ENCODE results near the gene SOAT1. TPM values are rescaled to one million over a fixed set of nuclear protein-coding genes. Genes with fewer than 3 reads are reported as not detected.
A peak's percentile ranks its signal among the peaks of the same experiment; 100 is the strongest.
"Not testable (repeated sequence)": the region's sequence is repeated elsewhere in the genome, so short reads cannot be mapped to it uniquely, and the experiment has no call there.

Gene SOAT1
- total and polyA plus RNA-seq, 5 donors from 2014 or later: 40.7 to 118 (median 75.0) TPM

DNA sequence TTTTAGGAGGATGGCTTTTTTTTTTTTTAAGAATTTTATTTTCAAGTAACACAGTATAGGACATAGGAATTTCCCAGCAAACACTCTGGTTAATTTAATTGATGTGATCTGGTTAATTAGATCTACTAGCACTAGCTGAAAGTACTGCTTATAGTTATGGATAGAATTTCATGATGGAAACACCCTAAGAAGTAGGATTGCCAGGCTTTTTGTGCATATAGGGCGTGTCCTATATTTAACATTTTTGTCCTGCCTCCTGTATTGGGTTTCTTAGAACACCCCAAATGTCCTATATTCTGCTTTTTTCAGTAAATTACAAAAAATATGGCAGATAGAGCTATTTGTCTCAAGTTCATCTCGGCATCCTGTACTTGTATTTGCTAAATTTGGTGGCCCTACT is 58.6 kb downstream of the SOAT1 start:
- peaks cover 2 to 14% (median 3%) of the 10 kb centered on the region in 4 donors for H3K4me1 Mint-ChIP-seq
- no peaks in the 10 kb centered on the region for H3K27me3 Mint-ChIP-seq
- no peak overlapping the region for H3K27ac ChIP-seq (ENCODE audit: insufficient read depth, low read length, poor library complexity, severe bottlenecking)
- H3K9me3 Mint-ChIP-seq: no peaks in the 10 kb centered on the region
- ATAC-seq (ENCODE audit: low read depth in 2 of 2) (no peak), DNase-seq (no peak)
- peaks cover 59% of the 10 kb centered on the region for H3K36me3 Mint-ChIP-seq
- no peaks in the 10 kb centered on the region for H3K9me3 ChIP-seq (ENCODE audit: control insufficient read depth in 2 of 2, low read length in 2 of 2)
- peaks cover 60% of the 10 kb centered on the region for H3K36me3 ChIP-seq (ENCODE audit: control insufficient read depth, insufficient read depth, low read length)
- H3K27ac Mint-ChIP-seq: peak overlapping the region in 1 of 3 donors; percentile 39
- H3K4me3 Mint-ChIP-seq: no peak overlapping the region
- no peaks in the 10 kb centered on the region for H3K27me3 ChIP-seq (ENCODE audit: control insufficient read depth, insufficient read depth, low read length)
- H3K4me1 ChIP-seq (ENCODE audit: control insufficient read depth, insufficient read depth, low read length, poor library complexity, severe bottlenecking): no peaks in the 10 kb centered on the region
- no peak overlapping the region for H3K4me3 ChIP-seq (ENCODE audit: low read depth, low read length)

DNA sequence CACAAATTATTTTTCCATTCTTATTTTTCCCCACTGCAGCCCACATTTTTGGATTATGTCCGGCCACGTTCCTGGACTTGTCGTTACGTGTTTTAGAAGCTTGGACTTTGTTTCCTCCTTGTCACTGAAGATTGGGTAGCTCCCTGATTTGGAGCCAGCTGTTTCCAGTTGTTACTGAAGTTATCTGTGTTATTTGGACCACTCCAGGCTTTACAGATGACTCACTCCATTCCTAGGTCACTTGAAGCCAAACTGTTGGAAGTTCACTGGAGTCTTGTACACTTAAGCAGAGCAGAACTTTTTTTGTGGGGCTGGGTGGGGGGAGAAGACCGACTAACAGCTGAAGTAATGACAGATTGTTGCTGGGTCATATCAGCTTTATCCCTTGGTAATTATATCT is 59.9 kb downstream of the SOAT1 start:
- peak overlapping the region in 1 of 3 donors; percentile 64 for H3K27ac Mint-ChIP-seq
- Histone ChIP-seq H3K9me3 (ENCODE audit: control insufficient read depth in 2 of 2, low read length in 2 of 2) (no peaks in the 10 kb centered on the region), H3K27ac (ENCODE audit: insufficient read depth, low read length, poor library complexity, severe bottlenecking) (no peak overlapping the region), H3K27me3 (ENCODE audit: control insufficient read depth, insufficient read depth, low read length) (no peaks in the 10 kb centered on the region), H3K36me3 (ENCODE audit: control insufficient read depth, insufficient read depth, low read length) (peaks cover 50% of the 10 kb centered on the region), H3K4me1 (ENCODE audit: control insufficient read depth, insufficient read depth, low read length, poor library complexity, severe bottlenecking) (no peaks in the 10 kb centered on the region), H3K4me3 (ENCODE audit: low read depth, low read length) (no peak overlapping the region)
- no peaks in the 10 kb centered on the region for H3K27me3 Mint-ChIP-seq
- no peaks in the 10 kb centered on the region for H3K9me3 Mint-ChIP-seq
- DNase-seq (no peak), ATAC-seq (ENCODE audit: low read depth in 2 of 2) (no peak)
- H3K4me1 Mint-ChIP-seq: peaks cover 3 to 14% (median 4%) of the 10 kb centered on the region in 4 donors
- H3K4me3 Mint-ChIP-seq: no peak overlapping the region
- H3K36me3 Mint-ChIP-seq: peaks cover 47% of the 10 kb centered on the region

DNA sequence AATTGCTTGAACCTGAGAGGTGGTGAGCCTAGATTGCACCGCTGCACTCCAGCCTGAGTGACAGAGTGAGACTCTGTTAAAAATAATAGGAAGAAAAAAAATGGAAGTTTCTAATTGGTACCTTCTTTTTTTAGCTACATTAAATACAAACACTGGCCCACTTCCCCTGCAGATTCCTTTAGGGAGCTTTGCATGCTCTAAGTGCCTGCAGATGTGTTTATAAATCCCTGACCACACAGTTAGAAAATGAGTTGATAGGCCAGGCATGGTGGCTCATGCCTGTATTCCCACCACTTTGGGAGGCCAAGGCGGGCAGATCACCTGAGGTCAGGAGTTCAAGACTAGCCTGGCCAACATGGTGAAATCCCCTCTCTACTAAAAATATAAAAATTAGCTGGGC is 68.0 kb downstream of the SOAT1 start:
- not testable (repeated sequence) for H3K9me3 Mint-ChIP-seq; DNase-seq; H3K27me3 ChIP-seq (ENCODE audit: control insufficient read depth, insufficient read depth, low read length); H3K4me1 ChIP-seq (ENCODE audit: control insufficient read depth, insufficient read depth, low read length, poor library complexity, severe bottlenecking); H3K36me3 Mint-ChIP-seq; H3K27me3 Mint-ChIP-seq; H3K4me3 Mint-ChIP-seq; H3K36me3 ChIP-seq (ENCODE audit: control insufficient read depth, insufficient read depth, low read length); H3K9me3 ChIP-seq (ENCODE audit: control insufficient read depth in 2 of 2, low read length in 2 of 2); H3K27ac ChIP-seq (ENCODE audit: insufficient read depth, low read length, poor library complexity, severe bottlenecking); H3K4me3 ChIP-seq (ENCODE audit: low read depth, low read length); ATAC-seq (ENCODE audit: low read depth in 2 of 2)
- Mint-ChIP-seq H3K4me1 (peaks cover 5 to 15% (median 6%) of the 10 kb centered on the region in 4 donors), H3K27ac (peak overlapping the region in 1 of 3 donors; percentile 46)

DNA sequence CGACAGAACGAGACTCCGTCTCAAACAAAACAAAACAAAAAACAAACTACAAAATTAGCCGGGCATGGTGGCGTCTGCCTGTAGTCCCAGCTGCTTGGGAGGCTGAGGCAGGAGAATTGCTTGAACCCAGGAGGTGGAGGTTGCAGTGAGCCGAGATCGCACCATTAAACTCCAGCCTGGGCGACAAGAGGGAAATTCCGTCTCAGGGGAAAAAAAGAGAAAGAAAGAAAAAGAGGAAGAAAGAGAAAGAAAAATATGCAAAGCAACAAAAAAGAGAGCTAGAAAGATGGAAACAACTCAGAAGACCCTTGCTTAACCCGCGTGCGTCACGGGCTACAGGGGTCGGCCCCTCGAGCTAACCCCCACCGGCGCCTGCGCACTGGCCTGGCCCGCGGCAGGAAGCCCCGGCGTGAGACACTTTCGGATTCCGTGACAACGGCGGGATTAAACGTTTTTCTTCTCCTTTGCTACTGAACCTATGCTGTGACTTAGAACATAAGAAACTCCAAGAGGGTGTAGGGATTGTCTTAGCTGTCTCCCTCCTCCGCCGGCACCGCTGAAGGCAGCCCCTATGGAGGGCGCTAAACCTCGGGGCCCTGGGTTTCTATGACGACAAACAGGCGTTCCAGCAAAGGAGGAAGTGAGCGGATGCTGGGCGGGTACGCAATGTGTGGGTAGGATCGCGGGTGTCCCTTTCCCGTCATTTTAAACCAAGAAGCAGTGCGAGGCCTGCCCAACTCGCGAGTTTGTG is 71.9 kb downstream of the SOAT1 start, which contains the start of gene AXDND1:
AXDND1 (plus strand) TSS at position 630 of the 751 bp plus-strand sequence. CDS start 539 bp downstream, outside the sequence.
- Mint-ChIP-seq H3K27me3 (peaks cover 30% of the 10 kb centered on the region), H3K36me3 (peaks cover 3% of the 10 kb centered on the region), H3K4me3 (peak within 1 kb of the TSS; percentile 94 to 99 (median 95)), H3K4me1 (peaks cover 3 to 15% (median 9%) of the 10 kb centered on the region in 4 donors), H3K9me3 (no peaks in the 10 kb centered on the region), H3K27ac (peak within 1 kb of the TSS; percentile 99 to 100 (median 99))
- Histone ChIP-seq H3K4me3 (ENCODE audit: low read depth, low read length) (peak within 1 kb of the TSS; percentile 88), H3K27me3 (ENCODE audit: control insufficient read depth, insufficient read depth, low read length) (no peaks in the 10 kb centered on the region), H3K9me3 (ENCODE audit: control insufficient read depth in 2 of 2, low read length in 2 of 2) (no peaks in the 10 kb centered on the region), H3K4me1 (ENCODE audit: control insufficient read depth, insufficient read depth, low read length, poor library complexity, severe bottlenecking) (peaks cover 8% of the 10 kb centered on the region), H3K27ac (ENCODE audit: insufficient read depth, low read length, poor library complexity, severe bottlenecking) (peak within 1 kb of the TSS; percentile 98), H3K36me3 (ENCODE audit: control insufficient read depth, insufficient read depth, low read length) (no peaks in the 10 kb centered on the region)
- ATAC-seq (ENCODE audit: low read depth in 2 of 2) (peak; percentile 93), DNase-seq (peak; percentile 81 to 94 (median 93))

DNA sequence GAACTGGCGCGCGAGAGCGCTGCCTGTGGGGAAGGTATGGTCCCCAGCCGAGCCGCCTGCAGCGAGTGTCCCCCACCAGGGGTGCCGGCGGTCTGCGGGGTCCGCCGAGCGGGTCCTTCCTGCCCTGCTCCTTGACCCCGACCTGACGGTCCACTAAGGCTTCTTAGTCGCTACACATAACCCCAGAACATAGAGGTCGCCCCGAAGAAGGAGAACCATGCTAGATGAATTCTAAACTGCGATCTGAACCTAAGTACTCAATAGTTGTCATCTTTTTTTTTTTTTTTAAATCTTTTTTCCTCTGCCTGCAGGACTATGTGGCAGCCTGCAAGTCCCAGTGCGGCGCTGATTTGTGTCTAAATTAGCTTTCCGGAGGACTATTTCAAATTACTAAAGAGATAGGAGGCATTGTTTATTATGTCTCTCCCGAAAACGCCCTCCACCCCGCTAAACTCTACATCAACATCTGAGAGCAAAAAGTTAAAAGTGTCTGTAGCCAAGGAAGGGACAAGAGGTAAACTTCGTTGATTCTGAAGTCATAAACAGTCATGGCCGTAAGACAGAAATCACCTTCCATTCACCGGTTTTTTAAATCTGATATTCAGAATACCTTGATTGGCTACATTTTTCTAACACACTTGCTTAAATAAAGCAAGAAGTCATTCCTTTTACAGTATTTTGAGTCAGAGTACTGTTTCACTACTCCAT is 72.7 kb downstream of the SOAT1 start:
- no peaks in the 10 kb centered on the region for H3K36me3 ChIP-seq (ENCODE audit: control insufficient read depth, insufficient read depth, low read length)
- no peaks in the 10 kb centered on the region for H3K27me3 ChIP-seq (ENCODE audit: control insufficient read depth, insufficient read depth, low read length)
- H3K36me3 Mint-ChIP-seq: peaks cover 3% of the 10 kb centered on the region
- no peak for ATAC-seq (ENCODE audit: low read depth in 2 of 2)
- peaks cover 3 to 15% (median 9%) of the 10 kb centered on the region in 4 donors for H3K4me1 Mint-ChIP-seq
- H3K9me3 ChIP-seq (ENCODE audit: control insufficient read depth in 2 of 2, low read length in 2 of 2): no peaks in the 10 kb centered on the region
- peak overlapping the region; percentile 94 to 99 (median 95) for H3K4me3 Mint-ChIP-seq
- peaks cover 8% of the 10 kb centered on the region for H3K4me1 ChIP-seq (ENCODE audit: control insufficient read depth, insufficient read depth, low read length, poor library complexity, severe bottlenecking)
- DNase-seq: no peak
- H3K27me3 Mint-ChIP-seq: peaks cover 32% of the 10 kb centered on the region
- no peaks in the 10 kb centered on the region for H3K9me3 Mint-ChIP-seq
- H3K4me3 ChIP-seq (ENCODE audit: low read depth, low read length): peak overlapping the region; percentile 88
- H3K27ac ChIP-seq (ENCODE audit: insufficient read depth, low read length, poor library complexity, severe bottlenecking): peak overlapping the region; percentile 98
- H3K27ac Mint-ChIP-seq: peak overlapping the region; percentile 99 to 100 (median 99)

DNA sequence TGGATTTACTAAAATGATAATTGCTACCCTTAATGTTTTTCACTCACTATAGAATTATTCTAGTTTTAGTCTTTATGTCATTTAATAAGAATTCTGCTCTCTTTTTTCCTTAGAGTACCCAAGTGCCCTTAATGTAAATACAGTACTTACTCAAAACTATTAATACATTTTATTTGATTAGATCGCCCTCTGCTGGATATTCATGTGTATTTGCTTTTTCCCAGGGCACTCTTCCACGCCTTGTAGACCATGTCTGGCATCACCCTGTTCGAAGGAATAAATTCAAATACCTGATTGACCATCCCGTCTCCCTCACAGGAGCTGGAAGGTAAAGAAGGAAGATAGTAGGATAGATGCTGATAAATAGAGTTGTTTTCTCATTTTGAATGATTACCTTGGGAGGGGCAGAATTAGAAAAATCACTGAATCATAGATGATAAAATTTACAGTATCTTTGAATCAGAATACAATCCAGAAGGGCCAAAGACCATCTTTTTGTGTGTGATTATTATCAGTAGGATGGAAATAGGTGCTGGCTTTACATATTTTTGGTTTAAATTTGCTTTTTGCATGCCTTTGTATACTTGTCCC is 76.2 kb downstream of the SOAT1 start:
- Mint-ChIP-seq H3K4me3 (peak overlapping the region in 2 of 4 donors; percentile 42 to 54), H3K36me3 (peaks cover 3% of the 10 kb centered on the region), H3K9me3 (no peaks in the 10 kb centered on the region), H3K27me3 (peaks cover 40% of the 10 kb centered on the region), H3K4me1 (peaks cover 3 to 15% (median 9%) of the 10 kb centered on the region in 4 donors), H3K27ac (no peak overlapping the region)
- H3K4me3 ChIP-seq (ENCODE audit: low read depth, low read length): no peak overlapping the region
- H3K4me1 ChIP-seq (ENCODE audit: control insufficient read depth, insufficient read depth, low read length, poor library complexity, severe bottlenecking): peaks cover 8% of the 10 kb centered on the region
- peak in 1 of 2 donors; percentile 17 for ATAC-seq (ENCODE audit: low read depth in 2 of 2)
- no peaks in the 10 kb centered on the region for H3K36me3 ChIP-seq (ENCODE audit: control insufficient read depth, insufficient read depth, low read length)
- no peaks in the 10 kb centered on the region for H3K27me3 ChIP-seq (ENCODE audit: control insufficient read depth, insufficient read depth, low read length)
- no peak overlapping the region for H3K27ac ChIP-seq (ENCODE audit: insufficient read depth, low read length, poor library complexity, severe bottlenecking)
- no peaks in the 10 kb centered on the region for H3K9me3 ChIP-seq (ENCODE audit: control insufficient read depth in 2 of 2, low read length in 2 of 2)
- DNase-seq: peak; percentile 19 to 74 (median 72)

DNA sequence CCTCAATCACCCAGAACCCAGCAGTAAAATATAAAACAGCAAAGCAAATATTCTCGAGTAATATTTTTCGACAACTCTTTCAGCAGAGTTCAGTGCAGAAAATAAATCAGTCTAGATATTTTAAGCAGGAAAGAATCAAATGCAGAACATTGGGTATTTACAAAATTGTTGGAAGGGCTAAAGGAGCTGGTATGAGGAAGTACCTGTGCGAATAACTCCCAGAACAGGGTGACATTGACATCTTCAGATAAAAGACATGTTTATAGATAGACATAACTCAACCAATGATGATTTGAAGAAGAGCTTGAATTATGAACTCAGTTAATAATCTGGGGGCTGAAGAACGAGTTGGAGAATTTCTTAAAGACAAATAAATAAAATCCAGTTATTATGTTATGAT is 78.6 kb downstream of the SOAT1 start:
- Histone ChIP-seq H3K9me3 (ENCODE audit: control insufficient read depth in 2 of 2, low read length in 2 of 2) (no peaks in the 10 kb centered on the region), H3K4me3 (ENCODE audit: low read depth, low read length) (no peak overlapping the region), H3K4me1 (ENCODE audit: control insufficient read depth, insufficient read depth, low read length, poor library complexity, severe bottlenecking) (no peaks in the 10 kb centered on the region), H3K36me3 (ENCODE audit: control insufficient read depth, insufficient read depth, low read length) (no peaks in the 10 kb centered on the region), H3K27ac (ENCODE audit: insufficient read depth, low read length, poor library complexity, severe bottlenecking) (no peak overlapping the region), H3K27me3 (ENCODE audit: control insufficient read depth, insufficient read depth, low read length) (no peaks in the 10 kb centered on the region)
- Mint-ChIP-seq H3K27me3 (peaks cover 34% of the 10 kb centered on the region), H3K9me3 (no peaks in the 10 kb centered on the region), H3K27ac (no peak overlapping the region), H3K4me1 (peaks cover 0 to 6% (median 0%) of the 10 kb centered on the region in 4 donors), H3K4me3 (no peak overlapping the region), H3K36me3 (no peaks in the 10 kb centered on the region)
- no peak for DNase-seq
- no peak for ATAC-seq (ENCODE audit: low read depth in 2 of 2)
